Ramos (cell line): ENCODE results near the gene CCDC170.

Experiments
- in situ Hi-C: fragments of 300-500 bp; cut with MboI; formaldehyde crosslinking; loops from one replicate; pipeline ENCODE4 v1.14.3; 2022; ENCODE audit warnings: low sequenced_read_pairs; ENCODE audit not compliant: unreplicated experiment

The CCDC170 gene

GRCh38 chr6:151637814-151638213 is 144.0 kb downstream of the CCDC170 start:
- in situ Hi-C loops: no loop called here

- in situ Hi-C loops: no loop called here
These were observed 145.9 kb downstream of the CCDC170 start for GRCh38 chr6:151639750-151640149.

GRCh38 chr6:151641028-151641427 is 147.2 kb downstream of the CCDC170 start:
- in situ Hi-C loops: no loop called here

GRCh38 chr6:151647976-151648639 is 154.3 kb downstream of the CCDC170 start:
- in situ Hi-C loops: no loop called here

- in situ Hi-C loops: no loop called here
These were observed 156.0 kb downstream of the CCDC170 start for GRCh38 chr6:151649835-151650234.

GRCh38 chr6:151651639-151652038 is 157.8 kb downstream of the CCDC170 start:
- in situ Hi-C loops: no loop called here

GRCh38 chr6:151652325-151652724 is 158.5 kb downstream of the CCDC170 start:
- in situ Hi-C loops: no loop called here

GRCh38 chr6:151655099-151655498 is 161.3 kb downstream of the CCDC170 start:
- in situ Hi-C loops: no loop called here

GRCh38 chr6:151656392-151656791 is 162.6 kb downstream of the CCDC170 start:
- in situ Hi-C loops: no loop called here

GRCh38 chr6:151658091-151658490 is 164.3 kb downstream of the CCDC170 start:
- in situ Hi-C loops: no loop called here

- in situ Hi-C loops: no loop called here
These were observed 165.4 kb downstream of the CCDC170 start for GRCh38 chr6:151659212-151659611.

GRCh38 chr6:151661509-151661908 is 167.7 kb downstream of the CCDC170 start:
- in situ Hi-C loops: no loop called here

GRCh38 chr6:151661928-151662327 is 168.1 kb downstream of the CCDC170 start:
- in situ Hi-C loops: no loop called here

GRCh38 chr6:151663559-151663958 is 169.7 kb downstream of the CCDC170 start:
- in situ Hi-C loops: no loop called here

- in situ Hi-C loops: no loop called here
These were observed 170.6 kb downstream of the CCDC170 start for GRCh38 chr6:151664390-151664789.

- in situ Hi-C loops: no loop called here
These were observed 171.5 kb downstream of the CCDC170 start for GRCh38 chr6:151665329-151665728.

- in situ Hi-C loops: no loop called here
These were observed 172.7 kb downstream of the CCDC170 start for GRCh38 chr6:151666526-151666925.

- in situ Hi-C loops: no loop called here
These were observed 175.4 kb downstream of the CCDC170 start for GRCh38 chr6:151669208-151669560.

- in situ Hi-C loops: no loop called here
These were observed 176.3 kb downstream of the CCDC170 start for GRCh38 chr6:151670116-151670515.
